ENCODE data around the gene HOXA1.

HOXA1 gene

DNA sequence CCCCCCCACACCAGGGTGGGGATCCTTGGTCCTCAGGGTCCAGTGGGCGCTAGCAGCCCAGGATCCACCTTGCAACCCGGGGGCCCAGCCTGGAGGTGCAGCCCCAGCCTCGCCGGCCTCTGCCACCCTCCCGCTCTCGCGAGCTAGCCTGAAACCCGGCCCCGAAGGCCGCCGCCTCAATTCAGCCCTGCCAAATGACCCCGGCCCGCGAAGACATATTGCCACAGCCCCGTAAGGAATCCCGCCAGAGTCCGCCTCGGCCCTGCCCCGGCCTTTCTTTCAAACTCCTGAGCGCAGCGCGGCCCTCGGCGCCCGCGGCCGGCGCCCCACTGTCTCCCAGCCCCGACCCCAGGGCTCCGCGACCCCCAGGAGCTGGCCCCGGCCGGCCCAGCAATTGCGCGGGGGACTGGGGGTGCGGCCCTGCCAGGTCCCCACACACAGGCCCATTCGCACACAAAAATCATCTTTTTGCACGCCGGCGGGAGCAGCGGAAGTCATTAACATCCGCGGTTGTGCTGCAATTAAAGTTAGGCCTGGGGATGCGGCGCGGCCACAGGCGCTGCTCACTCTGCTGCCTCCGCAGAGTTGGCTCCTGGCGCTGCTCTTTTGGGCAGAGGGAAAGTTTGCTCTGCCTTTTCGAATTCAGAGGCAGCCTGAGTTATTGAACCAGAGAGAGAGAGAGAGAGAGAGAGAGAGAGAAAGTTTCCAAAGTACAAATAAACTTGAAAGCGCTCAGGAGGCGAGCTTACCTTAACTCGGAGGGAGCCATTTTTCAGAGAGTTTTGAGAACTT lies 43.7 kb upstream of the HOXA1 start:
- Histone ChIP-seq H3K4me2 (ENCODE audit: insufficient read depth, low read length) (no peak overlapping the region), H3K79me2 (ENCODE audit: insufficient read depth, low read length) (no peaks in the 10 kb centered on the region), H2AFZ (ENCODE audit: low read depth, low read length) (no peak overlapping the region), H3K9ac (ENCODE audit: low read depth, low read length) (no peak overlapping the region), H3K27me3 (ENCODE audit: insufficient read depth, low read length, poor library complexity) (peaks cover 5% of the 10 kb centered on the region), H4K20me1 (ENCODE audit: insufficient read depth, low read length) (no peaks in the 10 kb centered on the region), H3K36me3 (ENCODE audit: insufficient read depth, low read length) (peaks cover 3% of the 10 kb centered on the region), H3K9me3 (ENCODE audit: insufficient read depth, low read length, severe bottlenecking) (no peaks in the 10 kb centered on the region), H3K27ac (ENCODE audit: low read length) (no peak overlapping the region), H3K4me1 (ENCODE audit: insufficient read depth, low read length) (no peaks in the 10 kb centered on the region), H3K4me3 (ENCODE audit: low read depth in 1 of 2, low read length in 2 of 2) (no peak overlapping the region)
- ATAC-seq (ENCODE audit: insufficient read depth, low read depth) (no peak; the same call in 2 of the 3 replicates), DNase-seq (no peak)
- TF ChIP-seq, protein P1, sequence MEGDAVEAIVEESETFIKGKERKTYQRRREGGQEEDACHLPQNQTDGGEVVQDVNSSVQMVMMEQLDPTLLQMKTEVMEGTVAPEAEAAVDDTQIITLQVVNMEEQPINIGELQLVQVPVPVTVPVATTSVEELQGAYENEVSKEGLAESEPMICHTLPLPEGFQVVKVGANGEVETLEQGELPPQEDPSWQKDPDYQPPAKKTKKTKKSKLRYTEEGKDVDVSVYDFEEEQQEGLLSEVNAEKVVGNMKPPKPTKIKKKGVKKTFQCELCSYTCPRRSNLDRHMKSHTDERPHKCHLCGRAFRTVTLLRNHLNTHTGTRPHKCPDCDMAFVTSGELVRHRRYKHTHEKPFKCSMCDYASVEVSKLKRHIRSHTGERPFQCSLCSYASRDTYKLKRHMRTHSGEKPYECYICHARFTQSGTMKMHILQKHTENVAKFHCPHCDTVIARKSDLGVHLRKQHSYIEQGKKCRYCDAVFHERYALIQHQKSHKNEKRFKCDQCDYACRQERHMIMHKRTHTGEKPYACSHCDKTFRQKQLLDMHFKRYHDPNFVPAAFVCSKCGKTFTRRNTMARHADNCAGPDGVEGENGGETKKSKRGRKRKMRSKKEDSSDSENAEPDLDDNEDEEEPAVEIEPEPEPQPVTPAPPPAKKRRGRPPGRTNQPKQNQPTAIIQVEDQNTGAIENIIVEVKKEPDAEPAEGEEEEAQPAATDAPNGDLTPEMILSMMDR (IDR thresholded peaks at IDR 0.05; ENCODE audit: borderline replicate concordance, extremely low read depth, low read length, poor library complexity, severe bottlenecking), result no peak
- no peak for TF ChIP-seq EZH2 (IDR thresholded peaks at IDR 0.05; ENCODE audit: borderline replicate concordance, low read depth, low read length, severe bottlenecking)

DNA sequence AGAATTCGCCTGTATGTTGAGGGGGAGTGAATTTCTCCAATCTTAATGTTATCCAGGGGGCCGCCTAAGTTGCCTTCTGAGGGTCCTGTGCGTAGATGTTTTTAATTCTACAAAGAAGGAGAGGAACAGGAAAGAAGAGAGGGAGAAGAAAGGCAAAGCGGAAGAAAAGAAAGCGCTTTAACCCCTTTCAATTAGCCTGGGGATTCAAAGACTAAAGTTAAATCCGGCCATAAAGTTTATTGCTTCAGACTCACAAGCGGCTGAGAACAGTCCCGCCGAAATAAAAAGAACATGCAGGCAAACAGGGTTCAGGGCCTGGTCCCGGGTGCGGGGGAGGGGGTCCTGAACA lies 43.2 kb upstream of the HOXA1 start:
- no peak for DNase-seq
- no peak overlapping the region for H3K4me3 ChIP-seq (ENCODE audit: low read depth in 1 of 2, low read length in 2 of 2)
- H3K9ac ChIP-seq (ENCODE audit: low read depth, low read length), result no peak overlapping the region

DNA sequence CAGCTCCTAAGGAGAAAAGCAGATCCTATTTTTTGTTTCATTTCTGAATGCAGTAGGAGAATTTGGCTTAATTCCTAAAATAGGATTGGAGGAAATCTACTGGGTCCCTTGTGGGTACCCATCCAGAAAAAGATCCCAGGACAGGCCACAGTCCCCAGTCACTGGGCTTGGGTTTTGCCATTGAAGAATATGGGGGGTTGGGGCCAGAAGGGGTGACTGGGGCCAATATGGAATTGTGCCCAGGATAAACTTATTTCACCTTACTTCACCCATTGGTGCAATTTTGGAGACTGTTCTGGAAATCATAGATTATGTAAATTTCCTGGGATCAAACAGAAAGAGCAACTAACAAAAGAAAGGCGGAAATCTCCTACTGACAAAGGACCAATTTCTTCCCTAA lies 42.7 kb upstream of the HOXA1 start:
- ATAC-seq (ENCODE audit: insufficient read depth, low read depth) (no peak), DNase-seq (no peak)
- H3K4me3 ChIP-seq (ENCODE audit: low read depth in 1 of 2, low read length in 2 of 2), result no peak overlapping the region
- no peaks in the 10 kb centered on the region for H3K79me2 ChIP-seq (ENCODE audit: insufficient read depth, low read length)
- no peak for TF ChIP-seq EZH2 (IDR thresholded peaks at IDR 0.05; ENCODE audit: borderline replicate concordance, low read depth, low read length, severe bottlenecking)
- TF ChIP-seq, protein P1 (IDR thresholded peaks at IDR 0.05; ENCODE audit: borderline replicate concordance, extremely low read depth, low read length, poor library complexity, severe bottlenecking), result no peak
- no peaks in the 10 kb centered on the region for H3K4me1 ChIP-seq (ENCODE audit: insufficient read depth, low read length)
- no peak overlapping the region for H3K9ac ChIP-seq (ENCODE audit: low read depth, low read length)
- H3K36me3 ChIP-seq (ENCODE audit: insufficient read depth, low read length), result peaks cover 3% of the 10 kb centered on the region; the same call in 1 of the 2 replicates
- no peak overlapping the region for H3K27ac ChIP-seq (ENCODE audit: low read length)
- H2AFZ ChIP-seq (ENCODE audit: low read depth, low read length), result no peak overlapping the region
- peaks cover 5% of the 10 kb centered on the region for H3K27me3 ChIP-seq (ENCODE audit: insufficient read depth, low read length, poor library complexity)
- H3K9me3 ChIP-seq (ENCODE audit: insufficient read depth, low read length, severe bottlenecking), result no peaks in the 10 kb centered on the region
- H3K4me2 ChIP-seq (ENCODE audit: insufficient read depth, low read length), result no peak overlapping the region
- no peaks in the 10 kb centered on the region for H4K20me1 ChIP-seq (ENCODE audit: insufficient read depth, low read length)

More for the DNA sequence above, 43.2 kb upstream of the HOXA1 start:
- TF ChIP-seq EZH2 (IDR thresholded peaks at IDR 0.05; ENCODE audit: borderline replicate concordance, low read depth, low read length, severe bottlenecking), result no peak
- TF ChIP-seq, protein P1 (IDR thresholded peaks at IDR 0.05; ENCODE audit: borderline replicate concordance, extremely low read depth, low read length, poor library complexity, severe bottlenecking), result no peak
- no peaks in the 10 kb centered on the region for H3K79me2 ChIP-seq (ENCODE audit: insufficient read depth, low read length)
- peaks cover 5% of the 10 kb centered on the region for H3K27me3 ChIP-seq (ENCODE audit: insufficient read depth, low read length, poor library complexity)
- no peak for ATAC-seq (ENCODE audit: insufficient read depth, low read depth)
- H3K36me3 ChIP-seq (ENCODE audit: insufficient read depth, low read length), result peaks cover 3% of the 10 kb centered on the region; the same call in 1 of the 2 replicates
- H3K4me2 ChIP-seq (ENCODE audit: insufficient read depth, low read length), result no peak overlapping the region
- no peak overlapping the region for H3K27ac ChIP-seq (ENCODE audit: low read length)
- H2AFZ ChIP-seq (ENCODE audit: low read depth, low read length), result no peak overlapping the region
- H3K4me1 ChIP-seq (ENCODE audit: insufficient read depth, low read length), result no peaks in the 10 kb centered on the region
- no peaks in the 10 kb centered on the region for H3K9me3 ChIP-seq (ENCODE audit: insufficient read depth, low read length, severe bottlenecking)
- no peaks in the 10 kb centered on the region for H4K20me1 ChIP-seq (ENCODE audit: insufficient read depth, low read length)

Data from DND-41 (cell line).